ENCODE results near the gene SCNN1A.

DNA sequence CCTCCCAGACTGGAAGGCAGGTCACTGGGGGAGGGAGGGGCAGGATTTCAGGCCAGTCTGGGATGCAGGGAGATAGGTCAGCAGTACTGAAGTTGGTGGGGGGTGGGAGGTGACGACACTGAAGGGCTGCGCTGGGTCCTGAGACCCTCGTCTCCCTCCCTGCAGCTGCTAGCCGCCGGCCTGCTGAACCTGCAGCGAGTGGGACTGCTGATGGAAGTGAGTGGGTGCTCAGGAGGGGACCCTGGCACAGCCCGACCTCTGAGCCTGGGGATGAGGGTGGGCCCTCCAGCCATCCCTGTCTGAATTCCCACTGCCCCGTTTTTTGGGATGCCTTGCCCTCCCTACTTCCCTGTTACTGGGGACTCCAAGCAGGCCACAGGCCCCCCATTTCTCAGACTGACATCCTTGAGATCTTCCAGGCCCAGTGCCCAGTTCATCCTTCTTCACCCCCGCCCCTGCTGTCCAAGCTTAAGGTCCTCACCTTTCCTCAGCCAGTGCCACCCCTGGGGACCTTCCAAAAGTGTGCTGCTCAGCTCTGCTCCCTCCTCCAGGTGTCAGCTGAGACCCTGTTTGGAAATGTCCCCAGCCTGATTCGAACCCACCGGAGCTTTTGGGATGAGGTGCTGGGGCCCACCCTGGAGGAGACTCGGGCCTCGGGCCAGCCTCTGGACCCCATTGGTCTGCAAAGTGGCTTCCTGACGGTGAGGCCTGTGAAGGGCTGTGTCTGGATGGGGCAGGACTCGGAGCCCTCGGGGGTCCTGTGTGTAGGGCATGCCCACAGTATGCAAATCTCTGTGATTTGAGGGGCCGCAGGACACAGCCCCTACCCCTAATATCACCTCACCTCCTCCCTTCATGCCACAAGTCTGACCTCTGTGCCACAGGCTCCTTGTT lies 59.4 kb downstream of the SCNN1A start:
- TF ChIP-seq, protein P1, sequence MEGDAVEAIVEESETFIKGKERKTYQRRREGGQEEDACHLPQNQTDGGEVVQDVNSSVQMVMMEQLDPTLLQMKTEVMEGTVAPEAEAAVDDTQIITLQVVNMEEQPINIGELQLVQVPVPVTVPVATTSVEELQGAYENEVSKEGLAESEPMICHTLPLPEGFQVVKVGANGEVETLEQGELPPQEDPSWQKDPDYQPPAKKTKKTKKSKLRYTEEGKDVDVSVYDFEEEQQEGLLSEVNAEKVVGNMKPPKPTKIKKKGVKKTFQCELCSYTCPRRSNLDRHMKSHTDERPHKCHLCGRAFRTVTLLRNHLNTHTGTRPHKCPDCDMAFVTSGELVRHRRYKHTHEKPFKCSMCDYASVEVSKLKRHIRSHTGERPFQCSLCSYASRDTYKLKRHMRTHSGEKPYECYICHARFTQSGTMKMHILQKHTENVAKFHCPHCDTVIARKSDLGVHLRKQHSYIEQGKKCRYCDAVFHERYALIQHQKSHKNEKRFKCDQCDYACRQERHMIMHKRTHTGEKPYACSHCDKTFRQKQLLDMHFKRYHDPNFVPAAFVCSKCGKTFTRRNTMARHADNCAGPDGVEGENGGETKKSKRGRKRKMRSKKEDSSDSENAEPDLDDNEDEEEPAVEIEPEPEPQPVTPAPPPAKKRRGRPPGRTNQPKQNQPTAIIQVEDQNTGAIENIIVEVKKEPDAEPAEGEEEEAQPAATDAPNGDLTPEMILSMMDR (conservative IDR thresholded peaks at IDR 0.05): no peak
- no peak for TF ChIP-seq EZH2 (IDR thresholded peaks at IDR 0.05; ENCODE audit: low read depth)

All from PC-9 (cell line).